ENCODE measurements around the gene IQSEC3. TPM values are rescaled to one million over a fixed set of nuclear protein-coding genes. Genes with fewer than 3 reads are reported as not detected.
A peak's percentile ranks its signal among the peaks of the same experiment; 100 is the strongest.

IQSEC3 gene
- total RNA-seq, 1 experiment from 2014 or later = not detected

DNA sequence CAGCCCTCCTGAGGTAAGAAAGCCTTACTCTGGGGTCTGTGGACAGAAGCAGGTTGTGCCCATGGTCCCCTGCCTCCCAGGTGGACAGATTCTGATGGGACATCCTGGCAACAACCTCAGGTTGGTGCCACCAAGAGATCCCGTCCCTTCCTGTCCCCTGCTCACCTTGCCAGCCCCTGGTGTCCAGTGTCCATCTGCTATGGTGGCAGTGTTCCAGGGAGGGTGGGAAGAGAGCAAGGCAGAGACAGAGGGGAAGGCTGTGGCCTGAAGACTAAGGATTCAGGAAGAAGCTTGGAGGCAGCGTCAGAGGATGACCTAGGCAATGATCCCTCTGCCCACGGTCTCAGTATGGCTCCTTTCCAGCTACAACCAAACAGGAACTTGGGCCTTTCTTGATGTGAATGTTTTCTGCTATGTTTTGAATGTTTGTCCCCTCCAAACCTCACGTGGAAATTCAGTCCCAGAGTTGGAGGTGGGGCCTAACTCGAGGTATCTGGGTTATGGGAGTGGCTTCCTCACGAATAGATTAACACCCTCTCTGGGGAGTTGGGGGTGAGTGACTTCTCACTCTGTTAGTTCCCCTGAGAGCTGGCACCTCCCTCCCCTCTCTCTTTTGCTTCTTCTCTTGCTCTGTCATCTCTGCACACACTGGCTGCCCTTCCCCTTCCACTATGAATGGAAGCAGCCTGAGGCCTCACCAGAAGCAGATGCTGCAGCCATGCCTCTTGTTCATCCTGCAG, 26.9 kb downstream of the IQSEC3 start:
- DNase-seq = no peak
- peaks cover 4% of the 10 kb centered on the region; the same call in 1 of the 2 replicates for H3K9me3 ChIP-seq
- H3K36me3 ChIP-seq = no peaks in the 10 kb centered on the region
- no peak overlapping the region for H3K4me3 ChIP-seq
- H3K27me3 ChIP-seq = peaks cover 17% of the 10 kb centered on the region; the same call in 1 of the 2 replicates

DNA sequence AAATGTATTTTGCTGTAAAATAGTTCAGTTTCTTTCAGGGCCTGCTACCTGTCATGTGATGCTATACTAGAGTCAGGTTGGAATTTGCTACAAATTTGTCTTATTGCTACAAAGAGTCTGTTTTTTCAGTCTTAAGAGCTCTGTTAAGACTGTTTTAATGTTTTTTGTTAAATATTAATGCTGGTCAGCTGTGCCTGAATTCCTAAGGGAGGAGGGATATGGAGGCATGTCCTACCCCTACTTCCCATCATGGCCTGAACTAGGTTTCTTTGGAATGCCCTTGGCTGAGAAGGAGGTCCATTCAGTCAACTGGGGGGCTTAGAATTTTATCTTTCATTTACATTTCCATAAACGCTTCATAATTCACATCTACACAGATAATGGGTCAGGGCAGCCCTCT, 30.0 kb downstream of the IQSEC3 start:
- Histone ChIP-seq H3K27me3 (peaks cover 26% of the 10 kb centered on the region; the same call in 1 of the 2 replicates), H3K9me3 (no peaks in the 10 kb centered on the region), H3K4me3 (no peak overlapping the region), H3K36me3 (no peaks in the 10 kb centered on the region)
- DNase-seq = no peak

DNA sequence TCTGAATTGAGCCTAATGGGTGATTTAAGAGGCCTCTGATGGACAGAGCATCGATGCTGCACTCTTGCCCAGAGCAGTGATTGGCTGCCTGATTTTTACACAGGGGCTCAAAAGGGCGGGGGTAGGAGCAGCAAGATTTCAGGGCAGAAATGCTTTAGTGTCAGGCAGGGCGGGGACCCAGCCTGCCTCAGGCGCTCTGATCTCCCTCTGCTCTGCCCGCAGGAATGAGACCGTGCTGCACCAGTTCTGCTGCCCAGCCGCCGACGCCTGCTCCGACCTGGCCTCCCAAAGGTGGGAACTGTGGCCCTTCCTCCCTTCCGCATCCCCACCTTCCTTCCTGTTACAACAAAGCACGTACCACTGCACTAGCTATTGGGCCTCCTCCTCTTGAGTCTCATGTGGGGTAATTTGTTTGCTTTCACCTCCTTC, 32.4 kb downstream of the IQSEC3 start:
- no peak for DNase-seq
- no peaks in the 10 kb centered on the region for H3K36me3 ChIP-seq
- H3K9me3 ChIP-seq = no peaks in the 10 kb centered on the region
- peaks cover 26% of the 10 kb centered on the region; the same call in 1 of the 2 replicates for H3K27me3 ChIP-seq
- no peak overlapping the region for H3K4me3 ChIP-seq

DNA sequence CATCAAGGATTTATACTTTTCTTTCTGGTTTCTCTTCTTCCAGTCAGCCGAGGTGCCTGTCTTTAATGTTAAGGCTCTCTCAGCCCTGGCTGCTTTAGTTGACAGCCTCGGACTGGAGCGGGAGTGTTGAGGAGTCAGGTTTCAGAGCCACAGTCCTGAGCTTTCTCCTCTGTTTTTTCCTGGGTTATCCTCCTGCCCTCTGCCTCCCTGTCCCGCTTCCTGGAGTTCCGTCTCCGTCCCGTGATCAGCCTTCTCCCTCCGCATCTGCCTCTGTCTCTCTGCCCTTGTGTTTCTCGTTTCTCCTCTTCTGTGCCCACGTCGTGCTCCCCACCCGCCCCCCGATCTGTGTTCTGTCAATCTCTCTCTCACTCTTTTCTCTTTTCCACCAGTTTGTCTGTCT, 33.0 kb downstream of the IQSEC3 start:
- no peaks in the 10 kb centered on the region for H3K9me3 ChIP-seq
- no peak for DNase-seq
- H3K27me3 ChIP-seq = peaks cover 26% of the 10 kb centered on the region; the same call in 1 of the 2 replicates
- no peaks in the 10 kb centered on the region for H3K36me3 ChIP-seq
- H3K4me3 ChIP-seq = no peak overlapping the region

DNA sequence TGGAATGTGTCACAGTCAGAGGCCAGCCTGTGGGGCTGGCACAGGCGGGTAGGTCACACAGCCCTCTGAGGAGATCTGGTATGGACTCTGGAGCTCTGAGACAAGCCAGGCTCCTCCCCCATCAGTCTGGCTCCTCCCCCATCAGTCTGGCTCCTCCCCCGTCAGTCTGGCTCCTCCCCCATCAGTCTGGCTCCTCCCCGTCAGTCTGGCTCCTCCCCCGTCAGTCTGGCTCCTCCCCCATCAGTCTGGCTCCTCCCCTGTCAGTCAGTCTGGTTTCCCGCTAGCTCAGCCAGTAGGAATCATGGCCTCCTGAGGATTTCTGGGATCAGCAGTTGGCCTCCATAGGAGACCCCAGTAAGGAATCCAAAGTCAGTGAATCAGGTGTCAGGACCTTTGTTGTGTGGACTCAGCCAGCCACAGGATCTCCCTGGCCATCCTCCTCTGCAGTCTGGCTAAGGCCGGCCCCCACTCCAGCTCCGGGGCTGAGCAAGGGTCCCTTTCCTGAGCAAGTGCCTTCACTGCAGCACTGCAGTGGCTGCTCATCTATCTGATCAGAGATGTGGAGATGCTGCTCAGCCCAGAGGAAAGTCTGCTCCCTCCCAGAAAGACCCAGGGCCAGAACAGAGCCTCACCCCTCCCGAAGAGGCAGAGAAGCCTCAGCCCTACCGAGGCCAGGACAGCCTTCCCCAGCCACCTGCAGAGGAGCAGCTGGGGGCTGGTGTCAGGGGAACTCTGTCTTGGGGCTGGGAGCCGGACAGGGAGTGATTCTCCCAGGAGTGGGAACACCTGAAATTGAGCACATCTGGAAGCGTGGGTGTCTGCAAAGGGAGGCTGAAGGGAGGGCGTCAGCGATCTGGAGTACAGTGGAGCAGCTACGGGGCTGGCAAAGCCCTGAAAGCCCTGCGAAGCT, 35.7 kb downstream of the IQSEC3 start:
- Histone ChIP-seq H3K27me3 (peaks cover 13% of the 10 kb centered on the region; the same call in 1 of the 2 replicates), H3K4me3 (no peak overlapping the region), H3K36me3 (no peaks in the 10 kb centered on the region), H3K9me3 (no peaks in the 10 kb centered on the region)
- DNase-seq = no peak

DNA sequence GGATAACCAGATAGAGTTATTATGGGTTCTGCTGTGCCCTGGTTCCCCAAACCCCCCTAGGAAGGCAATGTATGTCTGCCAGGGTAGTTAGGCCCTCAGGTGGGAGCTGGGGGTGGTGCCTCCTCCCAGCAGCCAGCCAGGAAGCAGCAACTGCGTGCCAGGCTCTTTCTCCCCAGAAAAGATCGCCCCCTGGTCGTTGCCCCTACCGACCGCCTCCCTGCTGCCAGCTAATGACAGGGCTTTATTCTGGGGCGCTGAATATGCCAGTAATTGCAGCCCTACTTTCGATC, 36.3 kb downstream of the IQSEC3 start:
- Histone ChIP-seq H3K9me3 (no peaks in the 10 kb centered on the region), H3K27me3 (peaks cover 13% of the 10 kb centered on the region; the same call in 1 of the 2 replicates), H3K36me3 (no peaks in the 10 kb centered on the region), H3K4me3 (no peak overlapping the region)
- no peak for DNase-seq

DNA sequence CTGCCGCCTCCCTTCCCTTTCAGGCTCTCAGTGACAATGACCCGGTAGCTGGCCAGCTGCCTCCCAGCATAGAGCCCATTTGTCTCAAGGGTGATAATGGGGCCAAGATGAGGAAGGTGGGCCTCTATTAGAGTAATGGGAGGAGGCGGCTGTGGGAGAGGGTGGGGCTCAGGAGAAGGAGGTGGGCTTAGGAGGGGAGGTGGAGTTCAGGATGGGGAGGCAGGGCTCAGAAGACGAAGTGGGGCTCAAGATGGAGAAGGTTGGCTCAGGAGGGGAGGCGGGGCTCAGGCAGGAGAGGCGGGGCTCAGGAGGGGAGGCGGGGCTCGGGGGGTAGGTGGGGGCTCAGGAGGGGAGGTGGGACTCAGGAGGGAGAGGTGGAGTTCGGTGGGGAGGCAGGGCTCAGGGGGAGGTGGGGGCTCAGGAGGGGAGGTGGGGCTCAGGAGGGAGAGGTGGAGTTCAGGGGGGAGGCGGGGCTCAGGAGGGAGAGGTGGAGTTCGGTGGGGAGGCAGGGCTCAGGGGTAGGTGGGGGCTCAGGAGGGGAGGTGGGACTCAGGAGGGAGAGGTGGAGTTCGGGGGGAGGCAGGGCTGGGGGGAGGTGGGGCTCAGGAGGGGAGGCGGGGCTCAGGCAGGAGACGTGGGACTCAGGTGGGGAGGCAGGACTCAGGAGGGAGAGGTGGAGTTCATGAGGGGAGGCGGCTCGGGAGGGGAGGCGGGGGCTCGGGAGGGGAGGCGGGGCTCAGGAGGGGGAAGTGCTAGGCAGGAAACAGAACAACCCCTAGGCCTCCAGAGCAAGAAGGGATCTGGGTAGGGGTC, 36.8 kb downstream of the IQSEC3 start:
- H3K36me3 ChIP-seq = no peaks in the 10 kb centered on the region
- no peak for DNase-seq
- H3K27me3 ChIP-seq = peaks cover 10% of the 10 kb centered on the region; the same call in 1 of the 2 replicates
- H3K4me3 ChIP-seq = no peak overlapping the region
- H3K9me3 ChIP-seq = no peaks in the 10 kb centered on the region

DNA sequence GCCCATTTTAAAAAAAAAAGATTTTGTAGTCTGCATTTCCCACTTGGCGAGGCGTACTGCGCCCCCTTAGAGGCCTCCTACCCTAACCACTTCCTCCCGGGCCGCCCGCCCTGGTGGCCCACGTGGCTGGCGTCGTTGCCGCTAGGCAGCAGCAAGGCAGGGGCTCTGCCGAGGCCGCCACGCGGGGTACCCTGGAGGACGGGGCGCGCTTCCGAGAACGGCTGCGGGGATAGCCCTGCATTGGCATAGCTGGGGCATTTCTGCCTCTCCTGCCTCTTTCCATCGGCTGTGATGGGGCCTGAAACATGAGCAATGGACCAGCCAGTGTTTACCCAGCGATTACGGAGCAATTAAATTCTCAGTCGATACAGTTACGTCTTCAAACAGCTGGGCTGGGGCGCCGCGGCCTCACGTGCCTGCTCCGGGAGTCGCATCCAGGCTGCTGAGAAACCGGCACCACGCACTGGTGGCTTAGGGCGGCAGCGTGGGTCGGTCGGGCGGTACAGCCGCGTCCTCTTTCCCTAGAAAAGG, 38.0 kb downstream of the IQSEC3 start:
- Histone ChIP-seq H3K27me3 (no peaks in the 10 kb centered on the region; the same call in 1 of the 2 replicates), H3K9me3 (no peaks in the 10 kb centered on the region), H3K4me3 (no peak overlapping the region), H3K36me3 (no peaks in the 10 kb centered on the region)
- no peak for DNase-seq

DNA sequence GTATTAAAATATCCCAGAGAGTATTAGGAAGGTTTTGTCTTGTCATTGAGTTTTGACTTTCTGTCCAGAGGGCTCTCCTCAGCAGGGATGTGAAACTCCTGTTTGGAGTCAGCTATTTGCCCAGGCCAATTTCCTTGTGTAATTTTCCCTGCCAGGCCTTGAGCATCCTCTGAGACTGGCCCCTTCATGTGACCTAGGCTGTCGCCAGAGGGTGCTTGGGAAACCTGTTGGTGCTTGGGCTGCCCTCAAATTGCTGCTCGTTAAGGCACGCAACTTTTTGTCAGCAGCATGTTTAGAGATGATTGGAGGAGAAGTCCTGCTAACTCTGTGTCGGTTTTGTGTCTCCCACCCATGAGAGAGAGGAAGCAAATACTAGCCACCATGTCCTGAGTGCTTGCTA, 39.1 kb downstream of the IQSEC3 start:
- Histone ChIP-seq H3K4me3 (no peak overlapping the region), H3K27me3 (no peaks in the 10 kb centered on the region; the same call in 1 of the 2 replicates), H3K9me3 (no peaks in the 10 kb centered on the region), H3K36me3 (no peaks in the 10 kb centered on the region)
- no peak for DNase-seq

DNA sequence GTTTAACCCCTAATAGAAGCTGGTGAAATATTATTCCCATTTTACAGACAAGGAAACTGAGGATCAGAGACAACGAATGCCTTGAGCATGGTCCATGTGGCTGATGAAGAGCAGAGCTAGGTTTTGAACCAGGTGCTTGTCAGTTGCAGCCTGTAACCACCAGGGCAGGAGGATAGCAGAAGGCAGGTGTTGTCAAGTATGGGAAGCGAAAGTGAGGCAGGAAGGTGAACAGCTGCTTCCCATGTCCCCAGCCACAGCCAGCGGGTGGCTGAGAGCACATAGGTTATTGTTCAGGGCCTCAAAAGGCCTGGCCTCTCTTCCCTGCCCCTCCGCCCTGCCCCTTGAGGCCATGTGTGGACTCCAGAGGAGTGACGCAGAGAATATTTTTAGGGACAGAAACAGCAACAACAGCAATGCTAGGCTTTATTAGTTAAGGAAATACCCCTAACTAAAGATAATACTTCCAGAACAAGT, 39.6 kb downstream of the IQSEC3 start:
- no peak for DNase-seq
- H3K36me3 ChIP-seq = no peaks in the 10 kb centered on the region
- H3K27me3 ChIP-seq = no peaks in the 10 kb centered on the region; the same call in 1 of the 2 replicates
- H3K9me3 ChIP-seq = no peaks in the 10 kb centered on the region
- no peak overlapping the region for H3K4me3 ChIP-seq

DNA sequence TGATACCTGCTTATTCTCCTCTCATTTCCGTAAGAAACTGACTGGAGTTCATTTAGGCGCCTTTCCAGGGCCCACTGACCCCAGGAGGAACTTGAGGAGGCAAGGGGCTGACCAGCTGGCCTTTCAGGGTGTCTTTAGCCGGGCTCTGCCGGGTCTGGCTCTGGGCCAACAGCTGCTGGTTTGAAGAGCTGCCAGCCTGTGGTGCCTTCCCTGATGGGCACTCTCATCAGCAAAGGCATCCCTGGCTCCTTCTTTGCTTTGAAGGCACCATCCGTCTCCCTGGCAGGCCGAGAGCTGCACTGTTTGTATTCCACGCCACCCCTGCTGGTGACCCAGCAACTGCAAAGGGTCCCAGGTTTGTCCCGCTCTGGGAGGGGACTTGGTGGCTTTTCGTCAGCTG, 42.0 kb downstream of the IQSEC3 start:
- H3K4me3 ChIP-seq = no peak overlapping the region
- no peaks in the 10 kb centered on the region for H3K9me3 ChIP-seq
- DNase-seq = peak; percentile 37
- no peaks in the 10 kb centered on the region; the same call in 1 of the 2 replicates for H3K27me3 ChIP-seq
- H3K36me3 ChIP-seq = no peaks in the 10 kb centered on the region

DNA sequence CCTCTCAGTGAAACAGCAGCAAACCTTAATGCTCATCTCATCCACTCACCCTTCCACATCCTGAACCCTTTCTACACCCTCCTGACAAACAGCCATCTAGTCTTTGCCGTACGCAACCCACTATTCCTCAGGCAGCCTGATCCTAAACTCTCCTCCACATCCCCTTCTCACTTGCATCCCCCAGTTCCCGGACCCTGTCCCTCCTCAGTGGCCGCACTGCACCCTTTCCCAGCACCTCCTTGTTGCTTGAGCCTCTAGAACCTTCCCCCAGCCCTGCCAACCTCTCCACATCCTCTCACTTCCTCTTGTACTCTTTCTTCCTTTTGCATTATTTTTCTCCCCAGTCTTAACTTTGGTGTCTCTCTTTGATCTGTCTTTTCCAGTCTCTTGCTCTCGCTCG, 42.9 kb downstream of the IQSEC3 start:
- H3K4me3 ChIP-seq = no peak overlapping the region
- no peaks in the 10 kb centered on the region for H3K36me3 ChIP-seq
- peaks cover 4% of the 10 kb centered on the region; the same call in 1 of the 2 replicates for H3K27me3 ChIP-seq
- no peak for DNase-seq
- H3K9me3 ChIP-seq = no peaks in the 10 kb centered on the region

DNA sequence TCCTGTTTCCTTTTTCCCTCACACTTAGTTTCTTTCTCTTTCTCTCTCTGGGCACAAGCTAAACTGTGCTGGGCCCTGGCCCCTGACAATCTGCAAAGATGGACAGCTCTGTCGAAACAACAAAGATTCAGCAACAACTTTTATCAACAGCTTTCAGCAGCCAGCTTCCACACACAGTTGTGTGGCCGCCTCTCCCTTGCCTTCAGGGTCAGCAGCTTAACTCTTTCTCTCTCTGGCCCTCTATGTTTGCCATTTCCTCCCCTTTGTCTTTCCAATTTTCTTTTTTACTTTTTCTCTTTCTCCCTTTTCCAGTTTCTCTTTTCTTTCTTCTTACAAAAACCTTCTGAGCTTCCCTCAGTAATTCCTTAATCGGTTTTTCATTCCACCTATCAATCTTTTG, 43.3 kb downstream of the IQSEC3 start:
- H3K4me3 ChIP-seq = no peak overlapping the region
- peaks cover 4% of the 10 kb centered on the region; the same call in 1 of the 2 replicates for H3K27me3 ChIP-seq
- H3K36me3 ChIP-seq = no peaks in the 10 kb centered on the region
- DNase-seq = no peak
- H3K9me3 ChIP-seq = no peaks in the 10 kb centered on the region

DNA sequence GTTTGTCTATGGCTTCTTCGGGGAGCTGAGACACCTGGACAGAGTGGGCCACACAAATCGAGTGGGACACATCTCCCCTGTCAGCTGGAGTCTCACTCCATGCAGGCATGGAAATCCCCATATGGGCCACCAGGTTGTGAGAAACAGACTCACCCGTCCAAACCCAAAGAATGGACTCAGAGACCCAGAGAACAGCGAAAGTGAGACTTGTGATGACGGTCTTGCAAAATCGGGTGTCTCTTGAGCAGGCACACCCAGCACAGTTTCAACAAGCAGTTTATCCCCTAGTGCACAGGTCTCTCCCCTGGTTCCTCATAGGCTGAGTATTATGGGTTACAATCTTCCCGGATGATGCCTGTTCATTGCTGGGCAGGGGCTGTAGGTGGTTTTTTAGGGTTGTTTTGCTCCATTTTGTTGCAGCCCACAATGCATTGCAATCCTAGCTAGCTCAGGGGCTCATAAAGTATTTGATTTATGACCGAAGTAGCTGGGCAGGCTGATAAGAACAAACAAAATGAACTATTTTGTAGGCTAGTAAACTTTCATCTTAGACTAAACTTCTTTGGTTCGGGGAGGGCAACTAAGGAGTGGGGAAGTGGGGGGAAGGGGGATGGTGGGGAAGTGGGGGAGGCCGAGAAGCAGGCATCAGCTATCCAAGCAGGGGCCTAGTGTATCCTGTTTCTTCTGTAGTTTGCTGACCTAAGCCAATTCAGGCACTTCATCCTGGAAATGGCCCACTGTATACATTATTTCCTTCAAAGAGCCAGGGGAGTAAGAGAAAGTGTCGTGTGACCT, 45.3 kb downstream of the IQSEC3 start:
- no peaks in the 10 kb centered on the region for H3K9me3 ChIP-seq
- no peak overlapping the region for H3K4me3 ChIP-seq
- DNase-seq = no peak
- H3K36me3 ChIP-seq = no peaks in the 10 kb centered on the region
- peaks cover 4% of the 10 kb centered on the region; the same call in 1 of the 2 replicates for H3K27me3 ChIP-seq

DNA sequence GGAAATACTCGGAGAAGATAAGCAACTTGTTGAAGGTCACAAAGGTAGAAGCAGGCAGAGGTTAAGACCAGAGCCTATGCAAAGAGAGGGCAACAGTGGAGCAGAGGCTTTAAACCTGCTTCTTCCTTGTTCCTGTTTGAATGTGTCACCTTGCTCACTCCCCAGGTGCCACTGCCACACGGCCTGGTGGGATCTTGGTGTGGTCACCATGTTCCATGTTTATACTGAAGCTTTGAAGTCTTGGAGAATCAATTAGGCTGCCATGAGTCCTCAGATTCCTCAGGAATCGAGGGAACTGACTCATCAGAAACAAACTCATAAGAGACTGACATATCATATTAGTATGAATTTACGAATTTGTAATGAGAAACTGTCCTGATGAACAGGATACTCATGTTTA, 46.8 kb downstream of the IQSEC3 start:
- no peak overlapping the region for H3K4me3 ChIP-seq
- H3K27me3 ChIP-seq = peaks cover 4% of the 10 kb centered on the region; the same call in 1 of the 2 replicates
- DNase-seq = no peak
- no peaks in the 10 kb centered on the region for H3K36me3 ChIP-seq
- no peaks in the 10 kb centered on the region for H3K9me3 ChIP-seq

Data from MG63 (cell line).